GM23338 (cell line): ENCODE measurements around the gene LMO1. TPM values are rescaled to one million over a fixed set of nuclear protein-coding genes. Genes with fewer than 3 reads are reported as not detected.

Source experiments
- ATAC-seq: fragments of 200-7000 bp; cut with Tn5 transposase; 3 replicates; pipeline ENCODE4 v1.9.1; 2020
- DNase-seq: peaks from one replicate; pipeline ENCODE4 v3.0.0-alpha.2; 2015; ENCODE audit warnings: low spot score
- H2AFZ ChIP-seq: fragments of 200-600 bp; sonication (generic); 2 replicates; pipeline ENCODE4 v1.8.0; 2016; ENCODE audit warnings: antibody characterized with exemption, mild to moderate bottlenecking, moderate library complexity
- H3F3A ChIP-seq: fragments of 200-600 bp; sonication (generic); replicated peaks from 2 replicates; pipeline ENCODE4 v1.8.0; 2017; ENCODE audit warnings: antibody characterized with exemption, mixed run types, low read depth
- H3K27ac ChIP-seq: fragments of 200-600 bp; sonication (generic); 2 replicates; pipeline ENCODE4 v1.6.1; 2016; ENCODE audit warnings: low read depth
- H3K27me3 ChIP-seq: fragments of 200-600 bp; sonication (generic); 2 replicates; pipeline ENCODE4 v1.8.0; 2016; ENCODE audit warnings: mild to moderate bottlenecking, mixed run types, moderate library complexity; ENCODE audit not compliant: insufficient read depth
- H3K36me3 ChIP-seq: fragments of 200-600 bp; sonication (generic); 2 replicates; pipeline ENCODE4 v1.8.0; 2016; ENCODE audit warnings: mild to moderate bottlenecking; ENCODE audit not compliant: insufficient read depth
- H3K4me1 ChIP-seq: fragments of 200-600 bp; sonication (generic); 2 replicates; pipeline ENCODE4 v1.8.0; 2016; ENCODE audit warnings: mild to moderate bottlenecking, moderate library complexity; ENCODE audit not compliant: insufficient read depth
- H3K4me2 ChIP-seq: fragments of 200-600 bp; sonication (generic); 2 replicates; pipeline ENCODE4 v1.7.1; 2017; ENCODE audit warnings: mixed run types
- H3K4me3 ChIP-seq: fragments of 200-600 bp; sonication (generic); 2 replicates; pipeline ENCODE4 v1.6.1; 2016; ENCODE audit warnings: mixed run types
- H3K79me2 ChIP-seq: fragments of 200-600 bp; sonication (generic); replicated peaks from 2 replicates; pipeline ENCODE4 v1.8.0; 2017; ENCODE audit warnings: mild to moderate bottlenecking; ENCODE audit not compliant: insufficient read depth
- H3K9me2 ChIP-seq: fragments of 200-600 bp; sonication (generic); 2 replicates; pipeline ENCODE4 v1.8.0; 2017; ENCODE audit not compliant: insufficient read depth
- H4K20me1 ChIP-seq: fragments of 200-600 bp; sonication (generic); replicated peaks from 2 replicates; pipeline ENCODE4 v1.8.0; 2017; ENCODE audit warnings: mild to moderate bottlenecking; ENCODE audit not compliant: insufficient read depth
- H3K27ac Mint-ChIP-seq: 2 replicates; pipeline ENCODE4 v1.8.0; 2020; ENCODE audit warnings: inconsistent platforms, mild to moderate bottlenecking, moderate library complexity, mixed read lengths
- H3K27me3 Mint-ChIP-seq: 3 replicates; pipeline ENCODE4 v1.8.0; 2022; ENCODE audit warnings: low read depth, mild to moderate bottlenecking, moderate library complexity, mixed read lengths, inconsistent platforms; ENCODE audit not compliant: insufficient read depth, poor library complexity
- H3K36me3 Mint-ChIP-seq: 3 replicates; pipeline ENCODE4 v1.8.0; 2021; ENCODE audit warnings: low read depth, mild to moderate bottlenecking, inconsistent platforms, moderate library complexity, mixed read lengths
- H3K4me1 Mint-ChIP-seq: 3 replicates; pipeline ENCODE4 v1.8.0; 2020; ENCODE audit warnings: mild to moderate bottlenecking, inconsistent platforms, mixed read lengths
- H3K4me3 Mint-ChIP-seq: 3 replicates; pipeline ENCODE4 v1.8.0; 2021; ENCODE audit warnings: moderate library complexity, mild to moderate bottlenecking, inconsistent platforms, mixed read lengths
- H3K9me3 Mint-ChIP-seq: 3 replicates; pipeline ENCODE4 v1.8.0; 2020; ENCODE audit warnings: moderate library complexity, mild to moderate bottlenecking, inconsistent platforms, mixed read lengths
- CREB1 ChIP-seq: fragments of 250-450 bp; sonication (Bioruptor Pico); IDR thresholded peaks from 2 replicates; pipeline ENCODE4 v1.5.0; 2020; ENCODE audit warnings: low read depth, mild to moderate bottlenecking, moderate library complexity
- EZH2 ChIP-seq: fragments of 200-600 bp; sonication (generic); IDR thresholded peaks from one replicate; pipeline ENCODE4 v1.8.0; 2017; ENCODE audit warnings: antibody characterized with exemption, mild to moderate bottlenecking, low read depth; ENCODE audit not compliant: unreplicated experiment
- JUNB ChIP-seq: IDR thresholded peaks from one replicate; pipeline ENCODE4 v1.6.1; 2016; ENCODE audit warnings: antibody characterized with exemption; ENCODE audit not compliant: unreplicated experiment
- NANOG ChIP-seq: IDR thresholded peaks from 2 replicates; pipeline ENCODE4 v1.6.1; 2016; ENCODE audit warnings: antibody characterized with exemption, borderline replicate concordance
- POLR2AphosphoS5 ChIP-seq: IDR thresholded peaks from 2 replicates; pipeline ENCODE4 v1.6.1; 2016; ENCODE audit warnings: antibody characterized with exemption, low read depth
- STAT1 ChIP-seq: IDR thresholded peaks from one replicate; pipeline ENCODE4 v1.6.1; 2016; ENCODE audit warnings: antibody characterized with exemption; ENCODE audit not compliant: unreplicated experiment
- ZNF331 ChIP-seq: fragments of 250-450 bp; sonication (Bioruptor Pico); IDR thresholded peaks from 2 replicates; pipeline ENCODE4 v1.5.0; 2020; ENCODE audit warnings: low read depth, mild to moderate bottlenecking, moderate library complexity
- polyA plus RNA-seq: library from polyadenylated mRNA; unstranded; fragments of >200 nt; fragmentation: Nextera tagmentation; extraction: Ambion mirVana; gene quantifications from 2 replicates; pipeline ENCODE4 v1.2.1, GENCODE V29; 2016
- total RNA-seq: library from RNA; depleted of rRNA; stranded (reverse); fragments of >200 nt; shearing (Covaris generic); gene quantifications from 2 replicates; pipeline ENCODE4 v1.2.3, GENCODE V29; 2014
- TF ChIP-seq, protein P1 (sequence below): IDR thresholded peaks from one replicate; pipeline ENCODE4 v1.6.1; 2018; ENCODE audit warnings: antibody characterized with exemption; ENCODE audit not compliant: unreplicated experiment
- TF ChIP-seq, protein P2 (sequence below): IDR thresholded peaks from 2 replicates; pipeline ENCODE4 v1.6.1; 2016; ENCODE audit warnings: antibody characterized with exemption
- TF ChIP-seq, protein P3 (sequence below): fragments of 250-450 bp; sonication (Bioruptor Pico); IDR thresholded peaks from 2 replicates; pipeline ENCODE4 v1.5.0; 2020; ENCODE audit warnings: mild to moderate bottlenecking, moderate library complexity
- TF ChIP-seq, protein P4 (sequence below), 2 experiments: fragments of 200-600 bp in 1 of 2; sonication (generic) in 1 of 2; conservative IDR thresholded peaks; 2 replicates each; pipeline versions ENCODE4 v1.5.1 to v1.6.1; 2016 to 2017; ENCODE audit warnings: antibody characterized with exemption in 2 of 2, low read depth in 2 of 2, mild to moderate bottlenecking in 2 of 2, moderate library complexity in 1 of 2

The LMO1 gene
- total and polyA plus RNA-seq, 2 experiments from 2014 or later, result 0.40 TPM; not detected in 1

DNA sequence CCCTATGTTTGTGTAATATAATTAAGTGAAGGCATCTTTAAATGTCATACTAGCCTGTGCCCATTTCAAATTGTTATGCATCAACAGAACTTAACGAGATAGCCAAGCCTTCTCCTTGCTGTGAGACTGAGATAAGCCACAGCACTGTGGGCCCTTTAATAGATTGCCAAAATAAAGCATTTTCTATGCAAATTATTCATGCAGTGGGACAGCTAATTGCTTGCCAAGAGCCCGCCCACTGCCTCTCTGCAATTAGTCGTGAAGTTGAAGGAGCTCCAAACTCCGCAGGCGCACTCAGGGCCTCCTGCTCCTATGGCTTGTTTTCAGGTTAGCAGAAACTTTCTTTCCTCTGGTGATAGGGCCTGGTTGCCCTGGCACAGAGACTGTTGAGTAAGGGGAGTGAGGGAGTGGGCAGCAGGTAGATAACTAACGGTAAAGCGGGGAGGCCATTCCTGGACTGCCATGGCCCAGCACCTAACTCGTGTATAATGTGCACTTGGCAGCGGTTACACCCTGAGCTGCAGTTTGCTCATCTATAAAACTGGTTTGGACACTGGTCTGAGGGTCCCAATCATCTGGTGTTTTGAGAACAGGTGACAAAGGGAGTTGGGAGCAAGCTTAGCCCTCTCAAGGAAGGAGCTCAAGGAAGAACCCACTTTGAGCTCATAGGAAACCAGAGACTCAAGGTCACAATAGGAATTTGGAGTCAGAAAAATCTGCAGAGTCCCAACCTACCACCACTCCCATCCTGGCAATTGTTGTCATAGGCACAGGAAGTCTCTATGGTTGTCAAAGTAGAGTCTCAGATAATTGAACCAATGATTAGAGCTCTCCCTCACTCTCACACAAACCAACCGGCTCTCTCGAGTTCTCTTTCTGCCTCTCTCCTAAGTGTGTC is 60.9 kb downstream of the LMO1 start:
- H3K9me2 ChIP-seq, result peaks cover 6% of the 10 kb centered on the region; the same call in 1 of the 2 replicates
- no peaks in the 10 kb centered on the region for H3K27me3 ChIP-seq
- ATAC-seq, result no peak
- H2AFZ ChIP-seq, result no peak overlapping the region
- DNase-seq, result no peak
- no peaks in the 10 kb centered on the region for H3K4me1 ChIP-seq
- H3K4me2 ChIP-seq, result no peak overlapping the region
- TF ChIP-seq JUNB (no peak), STAT1 (no peak), ZNF331 (no peak), POLR2AphosphoS5 (no peak), EZH2 (no peak), NANOG (no peak), CREB1 (no peak)
- TF ChIP-seq, protein P1, sequence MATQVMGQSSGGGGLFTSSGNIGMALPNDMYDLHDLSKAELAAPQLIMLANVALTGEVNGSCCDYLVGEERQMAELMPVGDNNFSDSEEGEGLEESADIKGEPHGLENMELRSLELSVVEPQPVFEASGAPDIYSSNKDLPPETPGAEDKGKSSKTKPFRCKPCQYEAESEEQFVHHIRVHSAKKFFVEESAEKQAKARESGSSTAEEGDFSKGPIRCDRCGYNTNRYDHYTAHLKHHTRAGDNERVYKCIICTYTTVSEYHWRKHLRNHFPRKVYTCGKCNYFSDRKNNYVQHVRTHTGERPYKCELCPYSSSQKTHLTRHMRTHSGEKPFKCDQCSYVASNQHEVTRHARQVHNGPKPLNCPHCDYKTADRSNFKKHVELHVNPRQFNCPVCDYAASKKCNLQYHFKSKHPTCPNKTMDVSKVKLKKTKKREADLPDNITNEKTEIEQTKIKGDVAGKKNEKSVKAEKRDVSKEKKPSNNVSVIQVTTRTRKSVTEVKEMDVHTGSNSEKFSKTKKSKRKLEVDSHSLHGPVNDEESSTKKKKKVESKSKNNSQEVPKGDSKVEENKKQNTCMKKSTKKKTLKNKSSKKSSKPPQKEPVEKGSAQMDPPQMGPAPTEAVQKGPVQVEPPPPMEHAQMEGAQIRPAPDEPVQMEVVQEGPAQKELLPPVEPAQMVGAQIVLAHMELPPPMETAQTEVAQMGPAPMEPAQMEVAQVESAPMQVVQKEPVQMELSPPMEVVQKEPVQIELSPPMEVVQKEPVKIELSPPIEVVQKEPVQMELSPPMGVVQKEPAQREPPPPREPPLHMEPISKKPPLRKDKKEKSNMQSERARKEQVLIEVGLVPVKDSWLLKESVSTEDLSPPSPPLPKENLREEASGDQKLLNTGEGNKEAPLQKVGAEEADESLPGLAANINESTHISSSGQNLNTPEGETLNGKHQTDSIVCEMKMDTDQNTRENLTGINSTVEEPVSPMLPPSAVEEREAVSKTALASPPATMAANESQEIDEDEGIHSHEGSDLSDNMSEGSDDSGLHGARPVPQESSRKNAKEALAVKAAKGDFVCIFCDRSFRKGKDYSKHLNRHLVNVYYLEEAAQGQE, result no peak
- TF ChIP-seq, protein P2, sequence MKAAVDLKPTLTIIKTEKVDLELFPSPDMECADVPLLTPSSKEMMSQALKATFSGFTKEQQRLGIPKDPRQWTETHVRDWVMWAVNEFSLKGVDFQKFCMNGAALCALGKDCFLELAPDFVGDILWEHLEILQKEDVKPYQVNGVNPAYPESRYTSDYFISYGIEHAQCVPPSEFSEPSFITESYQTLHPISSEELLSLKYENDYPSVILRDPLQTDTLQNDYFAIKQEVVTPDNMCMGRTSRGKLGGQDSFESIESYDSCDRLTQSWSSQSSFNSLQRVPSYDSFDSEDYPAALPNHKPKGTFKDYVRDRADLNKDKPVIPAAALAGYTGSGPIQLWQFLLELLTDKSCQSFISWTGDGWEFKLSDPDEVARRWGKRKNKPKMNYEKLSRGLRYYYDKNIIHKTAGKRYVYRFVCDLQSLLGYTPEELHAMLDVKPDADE, result no peak
- TF ChIP-seq, protein P3, sequence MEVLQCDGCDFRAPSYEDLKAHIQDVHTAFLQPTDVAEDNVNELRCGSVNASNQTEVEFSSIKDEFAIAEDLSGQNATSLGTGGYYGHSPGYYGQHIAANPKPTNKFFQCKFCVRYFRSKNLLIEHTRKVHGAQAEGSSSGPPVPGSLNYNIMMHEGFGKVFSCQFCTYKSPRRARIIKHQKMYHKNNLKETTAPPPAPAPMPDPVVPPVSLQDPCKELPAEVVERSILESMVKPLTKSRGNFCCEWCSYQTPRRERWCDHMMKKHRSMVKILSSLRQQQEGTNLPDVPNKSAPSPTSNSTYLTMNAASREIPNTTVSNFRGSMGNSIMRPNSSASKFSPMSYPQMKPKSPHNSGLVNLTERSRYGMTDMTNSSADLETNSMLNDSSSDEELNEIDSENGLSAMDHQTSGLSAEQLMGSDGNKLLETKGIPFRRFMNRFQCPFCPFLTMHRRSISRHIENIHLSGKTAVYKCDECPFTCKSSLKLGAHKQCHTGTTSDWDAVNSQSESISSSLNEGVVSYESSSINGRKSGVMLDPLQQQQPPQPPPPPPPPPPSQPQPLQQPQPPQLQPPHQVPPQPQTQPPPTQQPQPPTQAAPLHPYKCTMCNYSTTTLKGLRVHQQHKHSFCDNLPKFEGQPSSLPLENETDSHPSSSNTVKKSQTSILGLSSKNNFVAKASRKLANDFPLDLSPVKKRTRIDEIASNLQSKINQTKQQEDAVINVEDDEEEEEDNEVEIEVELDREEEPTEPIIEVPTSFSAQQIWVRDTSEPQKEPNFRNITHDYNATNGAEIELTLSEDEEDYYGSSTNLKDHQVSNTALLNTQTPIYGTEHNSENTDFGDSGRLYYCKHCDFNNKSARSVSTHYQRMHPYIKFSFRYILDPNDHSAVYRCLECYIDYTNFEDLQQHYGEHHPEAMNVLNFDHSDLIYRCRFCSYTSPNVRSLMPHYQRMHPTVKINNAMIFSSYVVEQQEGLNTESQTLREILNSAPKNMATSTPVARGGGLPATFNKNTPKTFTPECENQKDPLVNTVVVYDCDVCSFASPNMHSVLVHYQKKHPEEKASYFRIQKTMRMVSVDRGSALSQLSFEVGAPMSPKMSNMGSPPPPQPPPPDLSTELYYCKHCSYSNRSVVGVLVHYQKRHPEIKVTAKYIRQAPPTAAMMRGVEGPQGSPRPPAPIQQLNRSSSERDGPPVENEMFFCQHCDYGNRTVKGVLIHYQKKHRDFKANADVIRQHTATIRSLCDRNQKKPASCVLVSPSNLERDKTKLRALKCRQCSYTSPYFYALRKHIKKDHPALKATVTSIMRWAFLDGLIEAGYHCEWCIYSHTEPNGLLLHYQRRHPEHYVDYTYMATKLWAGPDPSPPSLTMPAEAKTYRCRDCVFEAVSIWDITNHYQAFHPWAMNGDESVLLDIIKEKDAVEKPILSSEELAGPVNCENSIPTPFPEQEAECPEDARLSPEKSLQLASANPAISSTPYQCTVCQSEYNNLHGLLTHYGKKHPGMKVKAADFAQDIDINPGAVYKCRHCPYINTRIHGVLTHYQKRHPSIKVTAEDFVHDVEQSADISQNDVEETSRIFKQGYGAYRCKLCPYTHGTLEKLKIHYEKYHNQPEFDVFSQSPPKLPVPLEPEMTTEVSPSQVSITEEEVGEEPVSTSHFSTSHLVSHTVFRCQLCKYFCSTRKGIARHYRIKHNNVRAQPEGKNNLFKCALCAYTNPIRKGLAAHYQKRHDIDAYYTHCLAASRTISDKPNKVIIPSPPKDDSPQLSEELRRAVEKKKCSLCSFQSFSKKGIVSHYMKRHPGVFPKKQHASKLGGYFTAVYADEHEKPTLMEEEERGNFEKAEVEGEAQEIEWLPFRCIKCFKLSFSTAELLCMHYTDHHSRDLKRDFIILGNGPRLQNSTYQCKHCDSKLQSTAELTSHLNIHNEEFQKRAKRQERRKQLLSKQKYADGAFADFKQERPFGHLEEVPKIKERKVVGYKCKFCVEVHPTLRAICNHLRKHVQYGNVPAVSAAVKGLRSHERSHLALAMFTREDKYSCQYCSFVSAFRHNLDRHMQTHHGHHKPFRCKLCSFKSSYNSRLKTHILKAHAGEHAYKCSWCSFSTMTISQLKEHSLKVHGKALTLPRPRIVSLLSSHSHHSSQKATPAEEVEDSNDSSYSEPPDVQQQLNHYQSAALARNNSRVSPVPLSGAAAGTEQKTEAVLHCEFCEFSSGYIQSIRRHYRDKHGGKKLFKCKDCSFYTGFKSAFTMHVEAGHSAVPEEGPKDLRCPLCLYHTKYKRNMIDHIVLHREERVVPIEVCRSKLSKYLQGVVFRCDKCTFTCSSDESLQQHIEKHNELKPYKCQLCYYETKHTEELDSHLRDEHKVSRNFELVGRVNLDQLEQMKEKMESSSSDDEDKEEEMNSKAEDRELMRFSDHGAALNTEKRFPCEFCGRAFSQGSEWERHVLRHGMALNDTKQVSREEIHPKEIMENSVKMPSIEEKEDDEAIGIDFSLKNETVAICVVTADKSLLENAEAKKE (CRISPR knock-in tag), result no peak
- TF ChIP-seq, protein P4, sequence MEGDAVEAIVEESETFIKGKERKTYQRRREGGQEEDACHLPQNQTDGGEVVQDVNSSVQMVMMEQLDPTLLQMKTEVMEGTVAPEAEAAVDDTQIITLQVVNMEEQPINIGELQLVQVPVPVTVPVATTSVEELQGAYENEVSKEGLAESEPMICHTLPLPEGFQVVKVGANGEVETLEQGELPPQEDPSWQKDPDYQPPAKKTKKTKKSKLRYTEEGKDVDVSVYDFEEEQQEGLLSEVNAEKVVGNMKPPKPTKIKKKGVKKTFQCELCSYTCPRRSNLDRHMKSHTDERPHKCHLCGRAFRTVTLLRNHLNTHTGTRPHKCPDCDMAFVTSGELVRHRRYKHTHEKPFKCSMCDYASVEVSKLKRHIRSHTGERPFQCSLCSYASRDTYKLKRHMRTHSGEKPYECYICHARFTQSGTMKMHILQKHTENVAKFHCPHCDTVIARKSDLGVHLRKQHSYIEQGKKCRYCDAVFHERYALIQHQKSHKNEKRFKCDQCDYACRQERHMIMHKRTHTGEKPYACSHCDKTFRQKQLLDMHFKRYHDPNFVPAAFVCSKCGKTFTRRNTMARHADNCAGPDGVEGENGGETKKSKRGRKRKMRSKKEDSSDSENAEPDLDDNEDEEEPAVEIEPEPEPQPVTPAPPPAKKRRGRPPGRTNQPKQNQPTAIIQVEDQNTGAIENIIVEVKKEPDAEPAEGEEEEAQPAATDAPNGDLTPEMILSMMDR (conservative IDR thresholded peaks at IDR 0.05; ENCODE audit: low read depth in 2 of 2), result no peak
- H3K4me3 ChIP-seq, result no peak overlapping the region
- no peak overlapping the region for H3K4me3 Mint-ChIP-seq
- no peak overlapping the region for H3K27ac Mint-ChIP-seq
- no peaks in the 10 kb centered on the region for H3F3A ChIP-seq
- H3K4me1 Mint-ChIP-seq, result peaks cover 18% of the 10 kb centered on the region
- no peaks in the 10 kb centered on the region for H3K79me2 ChIP-seq
- H3K9me3 Mint-ChIP-seq, result no peaks in the 10 kb centered on the region
- no peak overlapping the region for H3K27ac ChIP-seq
- peaks cover 7% of the 10 kb centered on the region for H3K27me3 Mint-ChIP-seq
- no peaks in the 10 kb centered on the region for H4K20me1 ChIP-seq
- no peaks in the 10 kb centered on the region for H3K36me3 Mint-ChIP-seq
- no peaks in the 10 kb centered on the region for H3K36me3 ChIP-seq
